HCT116 (cell line): Measurements from ENCODE around the gene ZNF692. TPM values are rescaled to one million over a fixed set of nuclear protein-coding genes. Genes with fewer than 3 reads are reported as not detected.
"Not testable (repeated sequence)": the region's sequence is repeated elsewhere in the genome, so short reads cannot be mapped to it uniquely, and the experiment has no call there.

ENCODE experiments used
- ATAC-seq: fragments of 200-7000 bp; cut with Tn5 transposase; 2 replicates; pipeline ENCODE4 v1.9.1; 2020; ENCODE audit warnings: mild to moderate bottlenecking, moderate library complexity
- BruUV-seq: library from RNA; stranded (reverse); fragments of 400-500 nt; replicated peaks from 2 replicates; lab custom pipeline; 2021; lab: Mats Ljungman, UMichigan
- CTCF ChIA-PET: fragments of 300-600 bp; sonication (Branson Sonifier 250); formaldehyde crosslinking; loops from one replicate; lab custom pipeline; 2021; ENCODE audit warnings: antibody characterized with exemption; lab: Charles Lee
- POLR2A ChIA-PET: fragments of 300-600, 350-600 bp; sonication (Branson Sonifier 250); formaldehyde crosslinking; loops from one replicate; lab custom pipeline; 2021; ENCODE audit warnings: antibody characterized with exemption; lab: Charles Lee
- RAD21 ChIA-PET, 2 experiments: fragments of 300-600 bp; sonication (Branson Sonifier 250); formaldehyde crosslinking; loops; one replicate each; lab custom pipeline; 2023; ENCODE audit warnings: low total read pairs in 2 of 2; ENCODE audit not compliant: uncharacterized antibody in 2 of 2, unreplicated experiment in 2 of 2, low non-redundant PET in 1 of 2; lab: Charles Lee
- DNase-seq: peaks from one replicate; pipeline ENCODE4 v3.0.0-alpha.2; 2010; ENCODE audit warnings: low read depth, low spot score
- H2AFZ ChIP-seq: fragments of 200-600 bp; shearing (Covaris generic), sonication (generic); 2 replicates; pipeline ENCODE4 v1.6.1; 2017; ENCODE audit warnings: low read depth, mixed run types, mixed read lengths, antibody characterized with exemption, low read length; ENCODE audit not compliant: poor library complexity, severe bottlenecking
- H3K27ac ChIP-seq: 2 replicates; pipeline ENCODE4 v1.5.1; 2012; ENCODE audit warnings: low read depth, low read length
- H3K27me3 ChIP-seq: fragments of 200-600 bp; sonication (generic); 2 replicates; pipeline ENCODE4 v1.6.1; 2016; ENCODE audit warnings: mixed run types, low read length, mixed read lengths; ENCODE audit not compliant: insufficient read depth
- H3K36me3 ChIP-seq, 2 experiments: fragments of 200-500 bp in 1 of 2; fragments of 200-600 bp in 1 of 2; sonication (Bioruptor generic) in 1 of 2; sonication (generic) in 1 of 2; 2 replicates each; pipeline versions ENCODE4 v1.5.1 to v1.6.1; 2014 to 2016; ENCODE audit warnings: low read length in 2 of 2, inconsistent platforms in 1 of 2, mixed read lengths in 1 of 2, mixed run types in 1 of 2; ENCODE audit not compliant: insufficient read depth in 2 of 2, control insufficient read depth in 1 of 2
- H3K4me1 ChIP-seq, 2 experiments: fragments of 200-600 bp in 1 of 2; sonication (generic) in 1 of 2; 2 replicates each; pipeline versions ENCODE4 v1.5.1 to v1.6.1; 2012 to 2017; ENCODE audit warnings: low read length in 2 of 2, inconsistent platforms in 1 of 2, mild to moderate bottlenecking in 1 of 2, mixed read lengths in 1 of 2, mixed run types in 1 of 2, moderate library complexity in 1 of 2; ENCODE audit not compliant: insufficient read depth in 2 of 2, control insufficient read depth in 1 of 2
- H3K4me2 ChIP-seq: fragments of 200-600 bp; sonication (generic); 2 replicates; pipeline ENCODE4 v1.6.1; 2017; ENCODE audit warnings: mixed run types, low read length, mixed read lengths
- H3K4me3 ChIP-seq, 2 experiments: fragments of 200-600 bp in 1 of 2; sonication (generic) in 1 of 2; replicated peaks in 1 of 2; 2 replicates each; pipeline ENCODE4 v1.5.1; 2011 to 2016; ENCODE audit warnings: low read length in 2 of 2, control low read depth in 1 of 2, low read depth in 1 of 2, mild to moderate bottlenecking in 1 of 2, mixed read lengths in 1 of 2, mixed run types in 1 of 2
- H3K79me2 ChIP-seq: fragments of 200-600 bp; sonication (generic); 2 replicates; pipeline ENCODE4 v1.6.1; 2017; ENCODE audit warnings: mild to moderate bottlenecking, mixed run types, low read length, moderate library complexity, mixed read lengths; ENCODE audit not compliant: insufficient read depth
- H3K9ac ChIP-seq: fragments of 200-600 bp; sonication (generic); 2 replicates; pipeline ENCODE4 v1.6.1; 2016; ENCODE audit warnings: low read length, mixed read lengths
- H3K9me2 ChIP-seq: fragments of 200-600 bp; sonication (generic), shearing (Covaris generic); 2 replicates; pipeline ENCODE4 v1.6.1; 2017; ENCODE audit warnings: mixed run types, mild to moderate bottlenecking, moderate library complexity; ENCODE audit not compliant: insufficient read depth
- H3K9me3 ChIP-seq, 2 experiments: fragments of 200-500 bp in 1 of 2; fragments of 200-600 bp in 1 of 2; sonication (Bioruptor generic) in 1 of 2; sonication (generic) in 1 of 2; 2 replicates each; pipeline ENCODE4 v1.6.1; 2014 to 2017; ENCODE audit warnings: low read length in 2 of 2, mixed read lengths in 2 of 2, inconsistent platforms in 1 of 2, low read depth in 1 of 2, mild to moderate bottlenecking in 1 of 2, mixed run types in 1 of 2, moderate library complexity in 1 of 2; ENCODE audit not compliant: control insufficient read depth in 1 of 2, insufficient read depth in 1 of 2
- H4K20me1 ChIP-seq: fragments of 200-600 bp; sonication (generic), shearing (Covaris generic); 2 replicates; pipeline ENCODE4 v1.6.1; 2017; ENCODE audit warnings: mixed run types, mild to moderate bottlenecking, moderate library complexity; ENCODE audit not compliant: insufficient read depth
- CBX3 ChIP-seq: IDR thresholded peaks from 2 replicates; pipeline ENCODE4 v1.6.1; 2012; ENCODE audit warnings: low read depth
- CEBPB ChIP-seq: IDR thresholded peaks from 2 replicates; pipeline ENCODE4 v1.6.1; 2012; ENCODE audit warnings: low read depth
- CTCF ChIP-seq, 3 experiments: fragments of 200-600 bp in 1 of 3; sonication (generic) in 1 of 3; IDR thresholded peaks in 2 of 3; conservative IDR thresholded peaks in 1 of 3; 2 replicates each; pipeline ENCODE4 v1.5.1; 2012 to 2017; ENCODE audit warnings: low read depth in 2 of 3, low read length in 2 of 3, antibody characterized with exemption in 1 of 3, borderline replicate concordance in 1 of 3, control low read depth in 1 of 3, mild to moderate bottlenecking in 1 of 3, mixed read lengths in 1 of 3, mixed run types in 1 of 3, moderate library complexity in 1 of 3; ENCODE audit not compliant: insufficient read depth in 1 of 3
- EGR1 ChIP-seq: IDR thresholded peaks from 2 replicates; pipeline ENCODE4 v1.6.1; 2012; ENCODE audit warnings: low read depth
- ELF1 ChIP-seq: IDR thresholded peaks from 2 replicates; pipeline ENCODE4 v1.6.1; 2012; ENCODE audit warnings: low read depth, borderline replicate concordance
- EZH2phosphoT487 ChIP-seq: fragments of 200-600 bp; IDR thresholded peaks from 2 replicates; pipeline ENCODE4 v1.6.1; 2018; ENCODE audit warnings: antibody characterized with exemption, borderline replicate concordance
- FOSL1 ChIP-seq: IDR thresholded peaks from 2 replicates; pipeline ENCODE4 v1.6.1; 2012; ENCODE audit warnings: low read depth
- JUND ChIP-seq: IDR thresholded peaks from 2 replicates; pipeline ENCODE4 v1.6.1; 2012
- MAX ChIP-seq: IDR thresholded peaks from 2 replicates; pipeline ENCODE4 v1.6.1; 2012
- REST ChIP-seq: IDR thresholded peaks from 2 replicates; pipeline ENCODE4 v1.6.1; 2012; ENCODE audit warnings: low read depth
- SIN3A ChIP-seq: IDR thresholded peaks from 2 replicates; pipeline ENCODE4 v1.6.1; 2012; ENCODE audit warnings: low read depth
- SP1 ChIP-seq: IDR thresholded peaks from 2 replicates; pipeline ENCODE4 v1.6.1; 2012; ENCODE audit warnings: low read depth
- SRF ChIP-seq: IDR thresholded peaks from 2 replicates; pipeline ENCODE4 v1.6.1; 2012; ENCODE audit warnings: low read depth
- TCF7L2 ChIP-seq: IDR thresholded peaks from 2 replicates; pipeline ENCODE4 v1.7.0; 2011; ENCODE audit warnings: borderline replicate concordance, inconsistent platforms; ENCODE audit not compliant: insufficient read depth, insufficient read length; ENCODE audit errors: extremely low read depth
- intact Hi-C: fragments of 100-400 bp; cut with micrococcal nuclease; formaldehyde crosslinking; loops from 2 replicates; pipeline ENCODE4 v1.10.0; 2022
- total RNA-seq: library from RNA; stranded (reverse); gene quantifications from one replicate; pipeline ENCODE4 v1.2.1, GENCODE V29; 2021; ENCODE audit not compliant: unreplicated experiment
- TF ChIP-seq, protein P1 (sequence below): IDR thresholded peaks from 2 replicates; pipeline ENCODE4 v1.6.1; 2012

The ZNF692 gene
- total RNA-seq, 1 experiment from 2014 or later, result 76.2 TPM

DNA sequence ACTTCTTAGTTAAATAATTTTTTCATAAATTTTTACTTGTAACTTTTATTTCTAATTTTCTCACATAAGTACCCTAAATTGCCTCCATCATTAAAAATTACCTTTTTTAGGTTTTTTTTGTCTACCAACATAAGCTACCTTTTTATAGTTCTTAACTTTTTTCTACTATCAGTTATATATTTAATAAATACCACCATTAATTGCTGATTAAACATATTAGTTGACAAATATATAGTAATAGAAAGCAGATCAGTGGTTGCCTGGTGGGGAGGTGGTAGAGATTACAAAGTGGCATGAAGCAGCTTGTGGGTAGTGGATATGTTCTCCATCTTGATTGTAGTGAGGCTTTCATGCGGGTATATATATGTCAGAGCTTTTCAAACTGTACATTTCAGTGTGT is 27.0 kb downstream of the ZNF692 start:
- no peaks in the 10 kb centered on the region for H3K9me3 ChIP-seq
- H3K27ac ChIP-seq, result no peak overlapping the region
- no peaks in the 10 kb centered on the region for H3K36me3 ChIP-seq
- peaks cover 10 to 14% of the 10 kb centered on the region in 2 experiments for H3K4me1 ChIP-seq
- no peak for DNase-seq
- H3K9ac ChIP-seq, result no peak overlapping the region
- ChIA-PET CTCF (no interaction called here), RAD21 (no interaction called here), POLR2A (interaction anchor here (0.9 kb wide), 1 partner anchor 27 kb away, joined by 4 read pairs; the partner anchor contains the start of gene ZNF692)
- no peaks in the 10 kb centered on the region for H3K79me2 ChIP-seq
- H3K4me2 ChIP-seq, result no peak overlapping the region
- H3K9me2 ChIP-seq, result no peaks in the 10 kb centered on the region
- no peak overlapping the region for H3K4me3 ChIP-seq
- no peak for ATAC-seq
- H4K20me1 ChIP-seq, result no peaks in the 10 kb centered on the region
- intact Hi-C loops, result no loop called here
- no peaks in the 10 kb centered on the region for H3K27me3 ChIP-seq
- no TSS peak for BruUV-seq
- H2AFZ ChIP-seq, result no peak overlapping the region
- TF ChIP-seq EZH2phosphoT487 (no peak), SP1 (no peak), FOSL1 (no peak), TCF7L2 (no peak), SIN3A (no peak), REST (no peak), CEBPB (no peak), ELF1 (no peak), CTCF (IDR thresholded peaks at IDR 0.05 in 2 of 3, conservative IDR thresholded peaks at IDR 0.05 in 1 of 3; ENCODE audit: borderline replicate concordance in 1 of 3, insufficient read depth in 1 of 3, low read depth in 2 of 3, low read length in 2 of 3) (no peak), JUND (no peak), MAX (no peak), CBX3 (no peak), EGR1 (no peak), SRF (no peak)
- TF ChIP-seq, protein P1, sequence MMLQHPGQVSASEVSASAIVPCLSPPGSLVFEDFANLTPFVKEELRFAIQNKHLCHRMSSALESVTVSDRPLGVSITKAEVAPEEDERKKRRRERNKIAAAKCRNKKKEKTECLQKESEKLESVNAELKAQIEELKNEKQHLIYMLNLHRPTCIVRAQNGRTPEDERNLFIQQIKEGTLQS, result no peak

DNA sequence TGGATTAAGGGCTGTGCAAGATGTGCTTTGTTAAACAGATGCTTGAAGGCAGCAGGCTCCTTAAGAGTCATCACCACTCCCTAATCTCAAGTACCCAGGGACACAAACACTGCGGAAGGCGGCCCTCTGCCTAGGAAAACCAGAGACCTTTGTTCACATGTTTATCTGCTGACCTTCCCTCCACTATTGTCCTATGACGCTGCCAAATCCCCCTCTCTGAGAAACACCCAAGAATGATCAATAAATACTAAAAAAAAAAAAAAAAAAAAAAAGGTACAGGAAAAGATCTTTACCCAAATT is 28.2 kb downstream of the ZNF692 start:
- intact Hi-C loops, H3K79me2 ChIP-seq, H3K4me3 ChIP-seq, H3K27me3 ChIP-seq, H3K27ac ChIP-seq, DNase-seq, H3K9me2 ChIP-seq, ATAC-seq, H3K36me3 ChIP-seq, H3K4me2 ChIP-seq, BruUV-seq, H2AFZ ChIP-seq, H4K20me1 ChIP-seq, CTCF ChIA-PET, H3K9ac ChIP-seq, RAD21 ChIA-PET, H3K9me3 ChIP-seq, POLR2A ChIA-PET: not testable (repeated sequence)
- H3K4me1 ChIP-seq, result peaks cover 11 to 21% of the 10 kb centered on the region in 2 experiments
